Fibroblast of mammary gland (primary cell): Measurements from ENCODE around the gene CHERP.

ENCODE experiments used
- DNase-seq: peaks from one replicate; pipeline ENCODE4 v3.0.0-alpha.2; 2010; ENCODE audit warnings: low read depth
- H3K4me3 ChIP-seq: 2 replicates; pipeline ENCODE4 v1.5.1; 2011; ENCODE audit warnings: low read depth, mild to moderate bottlenecking, low read length, moderate library complexity; ENCODE audit not compliant: control insufficient read depth
- TF ChIP-seq, protein P1 (sequence below): conservative IDR thresholded peaks from 2 replicates; pipeline ENCODE4 v1.5.1; 2011; ENCODE audit warnings: low read depth, low read length, inconsistent platforms; ENCODE audit not compliant: control insufficient read depth, insufficient read depth

CHERP gene

DNA sequence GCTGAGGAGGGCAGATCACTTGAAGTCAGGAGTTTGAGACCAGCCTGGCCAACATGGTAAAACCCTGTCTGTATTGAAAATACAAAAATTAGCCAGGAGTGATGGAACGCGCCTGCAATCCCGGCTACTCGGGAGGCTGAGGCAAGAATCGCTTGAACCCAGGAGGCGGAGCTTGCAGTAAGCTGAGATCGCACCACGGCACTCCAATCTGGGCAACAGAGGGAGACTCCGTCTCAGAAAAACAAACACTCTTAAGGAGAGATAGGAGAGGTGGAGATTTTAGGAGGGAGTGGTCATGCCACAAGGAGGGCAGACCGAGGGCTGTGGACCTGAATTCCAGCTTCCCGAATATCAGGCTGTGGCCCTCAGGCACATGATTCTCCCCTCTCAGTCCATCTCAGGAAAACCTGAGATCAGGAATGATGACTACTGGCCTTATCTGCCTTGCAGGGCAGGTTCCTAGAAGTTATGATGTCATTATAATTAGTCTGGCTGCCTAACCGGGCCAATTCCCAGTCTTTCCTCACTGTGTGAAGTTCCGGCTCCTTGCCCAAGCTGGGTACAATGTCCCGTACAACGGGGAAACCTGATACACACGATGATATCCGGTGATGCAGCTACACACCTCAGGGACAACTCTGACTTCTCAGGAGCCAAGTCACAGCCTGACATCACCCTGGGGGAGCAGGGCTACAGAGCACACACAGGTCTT is 27.5 kb upstream of the CHERP start:
- H3K4me3 ChIP-seq = no peak overlapping the region
- TF ChIP-seq, protein P1, sequence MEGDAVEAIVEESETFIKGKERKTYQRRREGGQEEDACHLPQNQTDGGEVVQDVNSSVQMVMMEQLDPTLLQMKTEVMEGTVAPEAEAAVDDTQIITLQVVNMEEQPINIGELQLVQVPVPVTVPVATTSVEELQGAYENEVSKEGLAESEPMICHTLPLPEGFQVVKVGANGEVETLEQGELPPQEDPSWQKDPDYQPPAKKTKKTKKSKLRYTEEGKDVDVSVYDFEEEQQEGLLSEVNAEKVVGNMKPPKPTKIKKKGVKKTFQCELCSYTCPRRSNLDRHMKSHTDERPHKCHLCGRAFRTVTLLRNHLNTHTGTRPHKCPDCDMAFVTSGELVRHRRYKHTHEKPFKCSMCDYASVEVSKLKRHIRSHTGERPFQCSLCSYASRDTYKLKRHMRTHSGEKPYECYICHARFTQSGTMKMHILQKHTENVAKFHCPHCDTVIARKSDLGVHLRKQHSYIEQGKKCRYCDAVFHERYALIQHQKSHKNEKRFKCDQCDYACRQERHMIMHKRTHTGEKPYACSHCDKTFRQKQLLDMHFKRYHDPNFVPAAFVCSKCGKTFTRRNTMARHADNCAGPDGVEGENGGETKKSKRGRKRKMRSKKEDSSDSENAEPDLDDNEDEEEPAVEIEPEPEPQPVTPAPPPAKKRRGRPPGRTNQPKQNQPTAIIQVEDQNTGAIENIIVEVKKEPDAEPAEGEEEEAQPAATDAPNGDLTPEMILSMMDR = no peak
- no peak for DNase-seq

DNA sequence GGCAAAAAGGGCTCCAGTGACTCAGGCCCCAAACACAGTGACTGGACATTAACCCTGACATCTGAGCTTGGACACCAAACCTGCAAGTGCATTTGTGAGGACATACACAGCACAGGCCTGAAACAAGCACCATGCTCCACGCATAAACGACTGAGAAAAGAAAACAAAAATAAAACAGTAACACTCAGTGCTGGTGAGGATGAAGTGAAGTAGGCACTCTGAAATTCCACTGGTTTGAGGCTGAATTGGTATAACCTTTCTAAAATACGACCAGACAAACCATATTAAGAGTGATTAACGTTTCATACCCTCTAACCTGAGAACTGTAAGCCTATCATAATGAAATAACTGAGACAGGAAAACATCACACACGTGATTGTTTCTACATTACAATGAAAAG is 24.5 kb upstream of the CHERP start:
- H3K4me3 ChIP-seq = no peak overlapping the region

GRCh38 chr19:16566161-16566560 is 23.9 kb upstream of the CHERP start:
- DNase-seq = no peak
- no peak overlapping the region for H3K4me3 ChIP-seq
- TF ChIP-seq, protein P1 = no peak

More for the DNA sequence above, 24.5 kb upstream of the CHERP start:
- DNase-seq = no peak
- TF ChIP-seq, protein P1 = no peak

DNA sequence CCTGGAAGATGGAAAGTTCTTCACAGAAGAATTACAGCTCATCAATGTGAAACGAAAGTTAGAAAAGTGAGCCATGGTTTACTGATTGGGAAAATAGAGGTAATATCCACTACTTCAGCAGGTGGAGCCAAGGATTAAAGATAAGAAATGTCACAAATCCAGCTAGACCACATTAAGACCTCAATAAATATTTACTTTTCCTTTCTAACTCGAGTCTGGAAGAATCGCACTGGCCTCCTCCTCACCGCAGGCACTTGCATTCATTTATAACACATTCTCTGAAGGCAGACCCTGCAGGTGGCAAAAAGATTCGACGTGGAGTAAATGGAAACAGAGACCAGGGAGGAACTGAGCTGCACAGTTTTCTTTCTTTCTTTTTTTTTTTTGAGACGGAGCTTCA is 22.6 kb upstream of the CHERP start:
- TF ChIP-seq, protein P1 = no peak
- no peak overlapping the region for H3K4me3 ChIP-seq
- DNase-seq = no peak

GRCh38 chr19:16562608-16563025 is 20.4 kb upstream of the CHERP start:
- no peak for DNase-seq
- TF ChIP-seq, protein P1 = no peak
- H3K4me3 ChIP-seq = no peak overlapping the region

GRCh38 chr19:16561382-16561781 is 19.1 kb upstream of the CHERP start:
- DNase-seq = no peak
- TF ChIP-seq, protein P1 = no peak
- no peak overlapping the region for H3K4me3 ChIP-seq

DNA sequence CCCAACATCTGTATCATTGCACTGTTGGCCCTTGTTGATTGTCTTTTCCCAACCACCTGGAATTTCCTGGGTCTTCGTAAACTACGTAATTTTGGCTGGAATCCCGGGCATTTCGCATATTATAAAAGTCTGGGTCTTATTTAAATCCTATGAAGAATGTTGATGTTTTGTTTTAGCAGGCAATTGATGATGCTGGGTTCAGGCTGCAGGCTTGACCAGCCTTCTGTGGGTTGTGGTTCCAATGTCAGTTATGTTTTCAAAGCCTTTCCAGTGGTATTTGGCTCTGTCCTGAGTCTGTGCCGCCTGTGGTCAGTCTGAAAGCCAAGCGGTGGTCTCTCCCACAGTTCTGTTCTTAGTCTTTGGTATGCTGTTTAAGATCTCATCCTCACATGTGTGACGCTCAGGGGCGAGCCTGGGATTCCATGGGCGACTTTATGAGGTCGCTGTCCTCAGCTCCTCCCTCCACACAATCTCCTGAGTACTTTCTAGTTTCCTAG is 17.6 kb upstream of the CHERP start:
- TF ChIP-seq, protein P1 = no peak
- DNase-seq = no peak
- H3K4me3 ChIP-seq = no peak overlapping the region
